ENCODE measurements around the gene SPG11. TPM values are rescaled to one million over a fixed set of nuclear protein-coding genes. Genes with fewer than 3 reads are reported as not detected.

SPG11 gene
- total and polyA plus RNA-seq, 2 experiments from 2014 or later, result 23.3 to 42.2 TPM

GRCh38 chr15:44585633-44586032 is 77.8 kb downstream of the SPG11 start (continued):
- TF ChIP-seq ZNF462 (CRISPR knock-in tag; IDR thresholded peaks at IDR 0.05), result no peak
- TF ChIP-seq CREB1 (CRISPR knock-in tag; IDR thresholded peaks at IDR 0.05; ENCODE audit: low read depth), result no peak
- TF ChIP-seq ETS1 (IDR thresholded peaks at IDR 0.05), result no peak
- TF ChIP-seq REST (IDR thresholded peaks at IDR 0.05; ENCODE audit: unreplicated experiment), result no peak
- TF ChIP-seq ZNF114 (CRISPR knock-in tag; IDR thresholded peaks at IDR 0.05), result no peak

All from GM23338 (cell line).